Renal cortex interstitium (tissue), 11 donors: ENCODE results near the gene EPB41. TPM values are rescaled to one million over a fixed set of nuclear protein-coding genes. Genes with fewer than 3 reads are reported as not detected.

Experiments
- DNase-seq, 11 donors: peaks; one replicate each; pipeline ENCODE4 v3.0.0-alpha.2; 2013; ENCODE audit warnings: low read depth in 9 of 11, low spot score in 4 of 11; ENCODE audit errors: extremely low read depth in 1 of 11
- polyA plus RNA-seq, 3 donors: library from polyadenylated mRNA; unstranded; fragments of 120-200 nt; gene quantifications; one replicate each; pipeline ENCODE4 v1.2.1, GENCODE V29; 2013; ENCODE audit not compliant: insufficient read length in 3 of 3

Gene EPB41
- polyA plus RNA-seq, 3 donors, result 49.0 to 60.1 (median 53.6) TPM

- peak in 1 of 11 donors; percentile 29 for DNase-seq
Measured at GRCh38 chr1:28887835-28888682, 26.3 kb upstream of the EPB41 start.

GRCh38 chr1:28888915-28889314 is 25.5 kb upstream of the EPB41 start:
- DNase-seq, result no peak

GRCh38 chr1:28889357-28889756 is 25.0 kb upstream of the EPB41 start:
- DNase-seq, result no peak

- DNase-seq, result no peak
Measured at GRCh38 chr1:28890435-28890834, 23.9 kb upstream of the EPB41 start.

- DNase-seq, result no peak
Measured at GRCh38 chr1:28890836-28891235, 23.5 kb upstream of the EPB41 start.

- DNase-seq, result no peak
Measured at GRCh38 chr1:28891256-28891655, 23.1 kb upstream of the EPB41 start.

- DNase-seq, result no peak
Measured at GRCh38 chr1:28893403-28894102, 20.8 kb upstream of the EPB41 start.

- no peak for DNase-seq
Measured at GRCh38 chr1:28894785-28895184, 19.6 kb upstream of the EPB41 start.

GRCh38 chr1:28895896-28896608 is 18.3 kb upstream of the EPB41 start:
- no peak for DNase-seq

GRCh38 chr1:28896609-28896986 is 17.8 kb upstream of the EPB41 start:
- no peak for DNase-seq

GRCh38 chr1:28897789-28898188 is 16.6 kb upstream of the EPB41 start:
- DNase-seq, result no peak

- DNase-seq, result no peak
Measured at GRCh38 chr1:28898405-28898881, 15.9 kb upstream of the EPB41 start.

- no peak for DNase-seq
Measured at GRCh38 chr1:28899267-28899666, 15.1 kb upstream of the EPB41 start.

- DNase-seq, result no peak
Measured at GRCh38 chr1:28900562-28900961, 13.8 kb upstream of the EPB41 start.

GRCh38 chr1:28902738-28903137 is 11.6 kb upstream of the EPB41 start:
- DNase-seq, result no peak

- no peak for DNase-seq
Measured at GRCh38 chr1:28905921-28906666, 8.3 kb upstream of the EPB41 start.

- no peak for DNase-seq
Measured at GRCh38 chr1:28909198-28909597, 5.2 kb upstream of the EPB41 start.

- DNase-seq, result no peak
Measured at GRCh38 chr1:28910379-28911115, 3.8 kb upstream of the EPB41 start.
